Loucy (cell line): ENCODE data around the gene PRR9.

Experiments used
- H2AFZ ChIP-seq: fragments of 200-600 bp; sonication (generic); 2 replicates; pipeline ENCODE4 v1.6.0; 2016; ENCODE audit warnings: antibody characterized with exemption, mild to moderate bottlenecking, low read length, moderate library complexity
- H3F3A ChIP-seq: fragments of 200-600 bp; 2 replicates; pipeline ENCODE4 v1.6.0; 2016; ENCODE audit warnings: antibody characterized with exemption, low read depth, mild to moderate bottlenecking
- H3K27me3 ChIP-seq: fragments of 200-600 bp; sonication (generic); 2 replicates; pipeline ENCODE4 v1.6.1; 2014; ENCODE audit warnings: low read length, mild to moderate bottlenecking; ENCODE audit not compliant: insufficient read depth, poor library complexity, severe bottlenecking
- H3K36me3 ChIP-seq: fragments of 200-600 bp; sonication (generic); 2 replicates; pipeline ENCODE4 v1.6.1; 2016; ENCODE audit warnings: low read length; ENCODE audit not compliant: insufficient read depth
- H3K4me1 ChIP-seq: fragments of 200-600 bp; sonication (generic); 2 replicates; pipeline ENCODE4 v1.5.1; 2014; ENCODE audit warnings: low read length, mild to moderate bottlenecking; ENCODE audit not compliant: insufficient read depth, poor library complexity, severe bottlenecking
- H3K4me2 ChIP-seq: fragments of 200-600 bp; sonication (generic); 2 replicates; pipeline ENCODE4 v1.6.0; 2014; ENCODE audit warnings: antibody characterized with exemption, low read length, low read depth, mild to moderate bottlenecking; ENCODE audit not compliant: poor library complexity, severe bottlenecking
- H3K4me3 ChIP-seq: fragments of 200-600 bp; sonication (generic); 2 replicates; pipeline ENCODE4 v1.5.1; 2014; ENCODE audit warnings: low read length, mild to moderate bottlenecking, mixed read lengths; ENCODE audit not compliant: poor library complexity, severe bottlenecking
- H3K79me2 ChIP-seq: fragments of 200-600 bp; sonication (generic); 2 replicates; pipeline ENCODE4 v1.6.1; 2014; ENCODE audit warnings: low read length; ENCODE audit not compliant: insufficient read depth
- H3K9ac ChIP-seq: fragments of 200-600 bp; sonication (generic); 2 replicates; pipeline ENCODE4 v1.6.0; 2014; ENCODE audit warnings: mild to moderate bottlenecking, low read depth, low read length, moderate library complexity; ENCODE audit not compliant: poor library complexity, severe bottlenecking
- H3K9me2 ChIP-seq: fragments of 200-600 bp; sonication (generic); replicated peaks from 2 replicates; pipeline ENCODE4 v1.6.1; 2016; ENCODE audit warnings: low read depth, low read length, mixed read lengths
- H3K9me3 ChIP-seq: fragments of 200-600 bp; sonication (generic); 2 replicates; pipeline ENCODE4 v1.6.1; 2014; ENCODE audit warnings: mild to moderate bottlenecking, antibody characterized with exemption, low read length, low read depth; ENCODE audit not compliant: insufficient read depth
- H4K20me1 ChIP-seq: fragments of 200-600 bp; sonication (generic); 2 replicates; pipeline ENCODE4 v1.6.0; 2014; ENCODE audit warnings: antibody characterized with exemption, low read length, mild to moderate bottlenecking; ENCODE audit not compliant: insufficient read depth, poor library complexity, severe bottlenecking
- EZH2phosphoT487 ChIP-seq: fragments of 200-600 bp; IDR thresholded peaks from 2 replicates; pipeline ENCODE4 v1.6.1; 2018; ENCODE audit warnings: antibody characterized with exemption, mild to moderate bottlenecking, moderate library complexity, borderline replicate concordance
- TF ChIP-seq, protein P1 (sequence below): fragments of 200-600 bp; sonication (generic); conservative IDR thresholded peaks from 2 replicates; pipeline ENCODE4 v1.5.1; 2014; ENCODE audit warnings: mild to moderate bottlenecking, antibody characterized with exemption, low read length

Gene PRR9

DNA sequence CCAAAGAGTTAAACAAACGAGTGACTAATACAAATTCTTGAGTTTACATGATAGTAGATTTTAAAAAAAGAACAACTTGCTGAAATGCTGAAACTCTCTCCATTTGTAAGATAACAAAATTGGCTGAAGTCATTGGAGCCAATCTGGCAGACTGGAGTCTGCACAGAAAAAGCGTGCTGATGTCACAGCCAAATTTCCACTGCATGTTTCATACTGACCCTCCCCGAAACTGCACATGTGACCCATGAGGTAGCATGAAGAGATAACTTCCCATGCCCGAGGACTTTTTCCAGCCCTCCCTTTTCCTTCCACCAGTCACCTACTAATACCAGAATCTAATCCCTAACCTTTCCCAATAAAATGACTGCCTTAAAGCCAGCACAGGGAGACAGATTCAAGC lies 15.4 kb upstream of the PRR9 start:
- peaks cover 7% of the 10 kb centered on the region for H3K27me3 ChIP-seq
- TF ChIP-seq, protein P1, sequence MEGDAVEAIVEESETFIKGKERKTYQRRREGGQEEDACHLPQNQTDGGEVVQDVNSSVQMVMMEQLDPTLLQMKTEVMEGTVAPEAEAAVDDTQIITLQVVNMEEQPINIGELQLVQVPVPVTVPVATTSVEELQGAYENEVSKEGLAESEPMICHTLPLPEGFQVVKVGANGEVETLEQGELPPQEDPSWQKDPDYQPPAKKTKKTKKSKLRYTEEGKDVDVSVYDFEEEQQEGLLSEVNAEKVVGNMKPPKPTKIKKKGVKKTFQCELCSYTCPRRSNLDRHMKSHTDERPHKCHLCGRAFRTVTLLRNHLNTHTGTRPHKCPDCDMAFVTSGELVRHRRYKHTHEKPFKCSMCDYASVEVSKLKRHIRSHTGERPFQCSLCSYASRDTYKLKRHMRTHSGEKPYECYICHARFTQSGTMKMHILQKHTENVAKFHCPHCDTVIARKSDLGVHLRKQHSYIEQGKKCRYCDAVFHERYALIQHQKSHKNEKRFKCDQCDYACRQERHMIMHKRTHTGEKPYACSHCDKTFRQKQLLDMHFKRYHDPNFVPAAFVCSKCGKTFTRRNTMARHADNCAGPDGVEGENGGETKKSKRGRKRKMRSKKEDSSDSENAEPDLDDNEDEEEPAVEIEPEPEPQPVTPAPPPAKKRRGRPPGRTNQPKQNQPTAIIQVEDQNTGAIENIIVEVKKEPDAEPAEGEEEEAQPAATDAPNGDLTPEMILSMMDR, result no peak
- no peak for TF ChIP-seq EZH2phosphoT487

DNA sequence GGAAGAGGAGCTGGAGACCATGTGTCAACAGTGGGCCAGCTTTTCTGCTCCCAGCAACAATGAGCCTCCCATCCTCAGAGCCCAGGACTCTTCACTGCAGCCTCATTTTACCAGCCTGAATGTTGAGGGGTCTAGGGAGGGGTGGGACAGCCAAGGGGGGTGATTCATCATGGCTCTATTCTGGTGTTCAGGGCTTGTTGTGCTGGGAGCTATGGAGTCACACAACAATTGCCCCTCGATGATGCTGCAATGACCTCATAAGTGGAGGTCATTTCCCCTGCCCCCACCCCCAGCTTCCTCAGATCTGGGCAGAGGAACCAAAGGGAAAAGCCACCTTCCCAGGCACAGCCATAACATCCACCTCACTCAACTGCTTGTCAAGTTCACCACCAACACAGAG lies 14.3 kb upstream of the PRR9 start, which contains the start of gene LELP1:
Gene LELP1 (plus strand): TSS at position 301 of the 400 bp plus-strand sequence. CDS start 1,278 bp downstream, outside the sequence.
- Histone ChIP-seq H2AFZ (no peak within 1 kb of the TSS), H3K27me3 (peaks cover 3% of the 10 kb centered on the region), H3K4me1 (no peaks in the 10 kb centered on the region)

More for the DNA sequence above, 15.4 kb upstream of the PRR9 start:
- Histone ChIP-seq H3K4me3 (no peak overlapping the region), H3K4me1 (no peaks in the 10 kb centered on the region), H4K20me1 (no peaks in the 10 kb centered on the region), H3K79me2 (no peaks in the 10 kb centered on the region), H3K9me2 (no peaks in the 10 kb centered on the region), H2AFZ (no peak overlapping the region), H3K4me2 (no peak overlapping the region), H3K9me3 (no peaks in the 10 kb centered on the region), H3K9ac (no peak overlapping the region), H3F3A (no peaks in the 10 kb centered on the region), H3K36me3 (no peaks in the 10 kb centered on the region)

DNA sequence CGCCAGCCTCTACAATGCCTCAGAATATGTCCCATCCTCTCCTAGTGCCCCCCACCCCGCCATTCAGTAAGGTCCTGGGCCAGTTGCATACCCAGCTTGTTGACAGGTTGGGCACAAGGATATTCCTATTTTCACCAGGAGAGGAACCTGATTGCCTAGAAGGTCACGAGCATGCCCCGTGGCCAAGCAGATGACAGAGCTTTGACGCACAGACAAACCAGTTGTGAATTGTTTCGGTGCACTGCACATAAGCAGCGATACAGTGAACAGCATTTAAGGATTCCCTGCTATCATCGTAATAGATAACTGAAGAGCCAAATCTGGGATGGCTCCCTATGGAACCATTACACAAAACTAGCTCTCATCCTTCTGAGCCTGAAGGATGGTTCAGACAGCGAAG lies 10.8 kb upstream of the PRR9 start:
- H4K20me1 ChIP-seq, result no peaks in the 10 kb centered on the region
- no peak for TF ChIP-seq EZH2phosphoT487
- TF ChIP-seq, protein P1, result no peak
- no peak overlapping the region for H2AFZ ChIP-seq
- no peaks in the 10 kb centered on the region for H3K4me1 ChIP-seq
- no peaks in the 10 kb centered on the region for H3F3A ChIP-seq
- no peak overlapping the region for H3K9ac ChIP-seq
- H3K36me3 ChIP-seq, result no peaks in the 10 kb centered on the region
- H3K27me3 ChIP-seq, result no peaks in the 10 kb centered on the region
- H3K9me2 ChIP-seq, result no peaks in the 10 kb centered on the region
- H3K79me2 ChIP-seq, result no peaks in the 10 kb centered on the region
- no peaks in the 10 kb centered on the region for H3K9me3 ChIP-seq
- H3K4me2 ChIP-seq, result no peak overlapping the region
- no peak overlapping the region for H3K4me3 ChIP-seq

More for the DNA sequence above, 14.3 kb upstream of the PRR9 start, which contains the start of gene LELP1:
- no peaks in the 10 kb centered on the region for H3K9me2 ChIP-seq
- H3K79me2 ChIP-seq, result no peaks in the 10 kb centered on the region
- H3F3A ChIP-seq, result no peaks in the 10 kb centered on the region
- no peak within 1 kb of the TSS for H3K9ac ChIP-seq
- H4K20me1 ChIP-seq, result no peaks in the 10 kb centered on the region
- H3K36me3 ChIP-seq, result no peaks in the 10 kb centered on the region
- no peak for TF ChIP-seq EZH2phosphoT487
- TF ChIP-seq, protein P1, result no peak
- no peak within 1 kb of the TSS for H3K4me3 ChIP-seq
- no peaks in the 10 kb centered on the region for H3K9me3 ChIP-seq
- no peak within 1 kb of the TSS for H3K4me2 ChIP-seq
